Choroid plexus epithelial cell (primary cell): ENCODE data around the gene SCYL3.

ENCODE experiments used
- DNase-seq: peaks from one replicate; pipeline ENCODE4 v3.0.0-alpha.2; 2010; ENCODE audit warnings: low read depth
- H3K4me3 ChIP-seq: 2 replicates; pipeline ENCODE4 v1.5.1; 2011; ENCODE audit warnings: low read depth, mild to moderate bottlenecking, control low read depth, low read length, moderate library complexity
- TF ChIP-seq, protein P1 (sequence below): conservative IDR thresholded peaks from 2 replicates; pipeline ENCODE4 v1.5.1; 2011; ENCODE audit warnings: low read depth, mild to moderate bottlenecking, control low read depth, inconsistent platforms, low read length, moderate library complexity

The SCYL3 gene

DNA sequence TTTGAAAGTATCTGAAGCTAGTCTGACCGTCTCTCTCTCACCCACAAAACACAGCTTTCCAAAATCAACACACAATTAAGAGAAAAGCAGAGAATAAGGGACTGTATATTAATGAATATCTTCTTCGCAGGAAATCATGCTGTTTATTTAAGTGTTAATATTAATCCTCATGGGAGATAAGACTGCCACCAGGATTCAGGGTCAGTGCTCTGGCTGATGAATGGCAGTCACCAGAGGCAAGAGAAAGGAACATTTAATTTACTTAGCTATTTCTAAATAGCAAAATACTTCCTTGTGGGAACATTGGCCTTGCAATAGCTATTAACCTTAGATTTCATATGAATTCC, 2.2 kb downstream of the SCYL3 start:
- no peak for DNase-seq
- no peak overlapping the region for H3K4me3 ChIP-seq
- TF ChIP-seq, protein P1, sequence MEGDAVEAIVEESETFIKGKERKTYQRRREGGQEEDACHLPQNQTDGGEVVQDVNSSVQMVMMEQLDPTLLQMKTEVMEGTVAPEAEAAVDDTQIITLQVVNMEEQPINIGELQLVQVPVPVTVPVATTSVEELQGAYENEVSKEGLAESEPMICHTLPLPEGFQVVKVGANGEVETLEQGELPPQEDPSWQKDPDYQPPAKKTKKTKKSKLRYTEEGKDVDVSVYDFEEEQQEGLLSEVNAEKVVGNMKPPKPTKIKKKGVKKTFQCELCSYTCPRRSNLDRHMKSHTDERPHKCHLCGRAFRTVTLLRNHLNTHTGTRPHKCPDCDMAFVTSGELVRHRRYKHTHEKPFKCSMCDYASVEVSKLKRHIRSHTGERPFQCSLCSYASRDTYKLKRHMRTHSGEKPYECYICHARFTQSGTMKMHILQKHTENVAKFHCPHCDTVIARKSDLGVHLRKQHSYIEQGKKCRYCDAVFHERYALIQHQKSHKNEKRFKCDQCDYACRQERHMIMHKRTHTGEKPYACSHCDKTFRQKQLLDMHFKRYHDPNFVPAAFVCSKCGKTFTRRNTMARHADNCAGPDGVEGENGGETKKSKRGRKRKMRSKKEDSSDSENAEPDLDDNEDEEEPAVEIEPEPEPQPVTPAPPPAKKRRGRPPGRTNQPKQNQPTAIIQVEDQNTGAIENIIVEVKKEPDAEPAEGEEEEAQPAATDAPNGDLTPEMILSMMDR, result no peak

DNA sequence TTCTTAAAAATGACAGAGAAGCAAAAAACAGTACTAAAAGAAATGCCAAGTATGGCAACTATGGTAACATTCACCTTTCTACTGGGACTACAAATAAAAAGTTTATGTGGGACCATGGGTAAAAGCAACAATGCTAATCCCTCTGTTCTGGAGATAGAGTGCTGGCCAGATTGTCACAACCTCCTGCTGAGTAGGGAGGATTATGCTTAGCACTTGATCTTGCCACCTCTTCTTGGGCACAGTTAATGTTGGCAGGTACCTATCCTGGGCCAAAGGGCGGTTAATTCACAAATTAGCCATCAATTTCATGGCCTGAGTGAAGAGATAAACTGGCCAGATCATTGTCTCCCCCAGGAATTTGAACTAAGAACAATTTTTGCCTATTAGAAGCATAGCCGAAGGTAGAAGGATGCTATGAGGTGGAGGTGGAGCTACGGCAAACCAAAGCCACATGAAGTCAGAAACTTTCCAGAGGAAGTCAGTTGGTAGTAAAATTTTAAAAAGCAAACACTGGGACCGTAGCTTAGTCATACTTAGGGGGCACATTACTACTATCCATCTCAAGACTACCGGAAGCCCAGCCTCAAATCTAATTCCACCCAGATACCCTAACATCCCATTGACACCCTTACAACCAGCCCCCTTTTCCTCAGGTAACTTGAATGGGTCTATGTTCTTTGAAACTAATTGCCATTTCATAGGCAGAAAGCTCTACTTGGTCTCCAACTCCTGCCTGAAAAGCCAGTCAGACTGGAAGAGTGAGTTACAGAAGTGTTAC, 2.7 kb downstream of the SCYL3 start:
- TF ChIP-seq, protein P1, result no peak
- no peak for DNase-seq
- H3K4me3 ChIP-seq, result no peak overlapping the region

DNA sequence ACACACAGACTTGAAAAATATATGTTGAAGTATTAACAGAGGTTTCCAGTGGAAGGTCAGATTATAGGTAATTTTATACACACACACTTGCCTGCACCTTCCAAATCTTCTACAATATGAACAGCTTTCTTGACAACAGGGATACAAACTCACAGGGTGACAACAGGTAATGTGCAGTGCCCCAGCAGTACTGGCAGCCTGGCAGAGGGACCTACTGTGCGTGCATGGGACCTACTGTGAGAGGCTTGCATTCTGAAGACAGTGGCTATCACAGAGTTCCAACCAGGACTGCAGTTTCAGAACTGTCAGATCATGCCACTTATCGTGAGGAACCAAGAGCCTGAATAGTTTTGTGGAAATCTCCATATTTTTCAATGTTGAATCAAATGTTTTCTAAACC, 3.8 kb downstream of the SCYL3 start:
- DNase-seq, result no peak
- no peak overlapping the region for H3K4me3 ChIP-seq
- TF ChIP-seq, protein P1, result no peak

DNA sequence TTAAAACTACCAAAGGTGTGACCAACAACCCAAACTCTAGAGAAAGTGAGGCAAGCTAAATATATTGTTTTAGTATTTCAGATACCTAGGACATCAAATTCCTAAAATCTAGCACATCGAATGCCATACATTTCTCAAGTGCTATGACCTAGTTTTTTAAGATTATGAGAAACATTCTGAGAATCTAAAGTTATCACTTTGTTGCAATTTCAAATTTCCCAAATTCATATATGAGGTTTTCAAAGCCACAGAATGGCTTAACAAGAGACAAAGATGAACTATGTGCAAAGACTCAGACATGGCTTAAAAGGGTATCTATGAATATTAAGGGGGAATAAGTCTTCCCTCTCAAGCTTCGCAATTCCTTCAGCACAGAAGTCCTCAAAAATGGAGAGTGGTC, 6.8 kb downstream of the SCYL3 start:
- DNase-seq, result no peak
- TF ChIP-seq, protein P1, result no peak
- H3K4me3 ChIP-seq, result no peak overlapping the region

- TF ChIP-seq, protein P1, result no peak
- no peak overlapping the region for H3K4me3 ChIP-seq
- no peak for DNase-seq
These were observed 7.3 kb downstream of the SCYL3 start for GRCh38 chr1:169886422-169886821.

- DNase-seq, result no peak
- no peak overlapping the region for H3K4me3 ChIP-seq
- TF ChIP-seq, protein P1, result no peak
These were observed 8.5 kb downstream of the SCYL3 start for GRCh38 chr1:169885207-169885606.

- DNase-seq, result no peak
- no peak overlapping the region for H3K4me3 ChIP-seq
- TF ChIP-seq, protein P1, result no peak
These were observed 9.1 kb downstream of the SCYL3 start for GRCh38 chr1:169884634-169885033.
